Measurements from ENCODE around the gene LPGAT1.

The LPGAT1 gene

GRCh38 chr1:211808475-211808874 is 22.1 kb downstream of the LPGAT1 start:
- no peak for DNase-seq
- Mint-ChIP-seq H3K4me1 (no peaks in the 10 kb centered on the region), H3K9me3 (peaks cover 0 to 10% of the 10 kb centered on the region in 2 donors), H3K27me3 (no peaks in the 10 kb centered on the region), H3K27ac (no peak overlapping the region), H3K4me3 (no peak overlapping the region)
- no peak for ATAC-seq

- H3K27ac Mint-ChIP-seq = no peak overlapping the region
- DNase-seq = no peak
Observed at GRCh38 chr1:211804915-211805314, 25.6 kb downstream of the LPGAT1 start.

DNA sequence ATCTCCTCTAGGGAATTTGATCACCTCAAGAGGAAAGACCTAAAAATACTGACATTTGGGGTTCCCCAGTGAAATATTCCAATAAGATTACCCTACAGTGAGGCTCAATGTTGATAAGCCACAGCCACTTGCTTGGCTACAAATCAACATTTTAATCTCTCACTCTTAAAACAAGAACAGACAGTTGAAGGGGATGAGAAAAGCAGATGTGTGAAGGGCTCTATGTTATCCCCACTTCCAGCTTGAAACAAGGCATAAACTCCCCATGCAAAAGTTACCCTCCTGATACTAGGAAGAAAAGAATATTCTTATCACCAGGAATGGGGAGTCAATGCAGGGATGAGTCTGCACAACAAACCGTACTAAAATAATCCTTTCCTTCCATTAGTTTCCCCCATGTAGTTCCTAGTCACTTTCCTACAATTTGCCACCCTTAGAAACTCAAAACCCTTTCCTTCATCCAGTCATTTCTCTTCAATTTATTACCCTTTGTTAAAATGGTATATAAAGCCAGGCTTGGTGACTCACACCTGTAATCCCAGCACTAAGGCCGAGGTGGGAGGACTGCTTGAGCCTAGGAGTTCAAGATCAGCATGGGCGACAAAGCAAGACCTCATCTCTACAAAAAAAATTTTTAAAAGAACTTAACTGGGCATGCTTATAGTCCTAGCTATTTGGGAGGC is 29.5 kb downstream of the LPGAT1 start:
- no peak for DNase-seq
- Mint-ChIP-seq H3K27ac (peak overlapping the region in 1 of 2 donors; percentile 85), H3K9me3 (peaks cover 7 to 8% of the 10 kb centered on the region in 2 donors), H3K4me3 (no peak overlapping the region), H3K4me1 (no peaks in the 10 kb centered on the region), H3K27me3 (no peaks in the 10 kb centered on the region)
- ATAC-seq = no peak

More at GRCh38 chr1:211804915-211805314, 25.6 kb downstream of the LPGAT1 start:
- no peaks in the 10 kb centered on the region for H3K4me1 Mint-ChIP-seq
- ATAC-seq = no peak
- peaks cover 8 to 16% of the 10 kb centered on the region in 2 donors for H3K9me3 Mint-ChIP-seq
- H3K27me3 Mint-ChIP-seq = no peaks in the 10 kb centered on the region
- H3K4me3 Mint-ChIP-seq = no peak overlapping the region

GRCh38 chr1:211797994-211798393 is 32.6 kb downstream of the LPGAT1 start:
- no peaks in the 10 kb centered on the region for H3K27me3 Mint-ChIP-seq
- DNase-seq (no peak), ATAC-seq (no peak)
- H3K27ac Mint-ChIP-seq = peak overlapping the region in 1 of 2 donors; percentile 74
- H3K9me3 Mint-ChIP-seq = peaks cover 4 to 7% of the 10 kb centered on the region in 2 donors
- no peak overlapping the region for H3K4me3 Mint-ChIP-seq
- no peaks in the 10 kb centered on the region for H3K4me1 Mint-ChIP-seq

- H3K9me3 Mint-ChIP-seq = no peaks in the 10 kb centered on the region
- ATAC-seq (no peak), DNase-seq (no peak)
- no peak overlapping the region for H3K4me3 Mint-ChIP-seq
- peak overlapping the region in 1 of 2 donors; percentile 34 for H3K27ac Mint-ChIP-seq
- H3K27me3 Mint-ChIP-seq = no peaks in the 10 kb centered on the region
- no peaks in the 10 kb centered on the region for H3K4me1 Mint-ChIP-seq
Observed at GRCh38 chr1:211791979-211792378, 38.6 kb downstream of the LPGAT1 start.

DNA sequence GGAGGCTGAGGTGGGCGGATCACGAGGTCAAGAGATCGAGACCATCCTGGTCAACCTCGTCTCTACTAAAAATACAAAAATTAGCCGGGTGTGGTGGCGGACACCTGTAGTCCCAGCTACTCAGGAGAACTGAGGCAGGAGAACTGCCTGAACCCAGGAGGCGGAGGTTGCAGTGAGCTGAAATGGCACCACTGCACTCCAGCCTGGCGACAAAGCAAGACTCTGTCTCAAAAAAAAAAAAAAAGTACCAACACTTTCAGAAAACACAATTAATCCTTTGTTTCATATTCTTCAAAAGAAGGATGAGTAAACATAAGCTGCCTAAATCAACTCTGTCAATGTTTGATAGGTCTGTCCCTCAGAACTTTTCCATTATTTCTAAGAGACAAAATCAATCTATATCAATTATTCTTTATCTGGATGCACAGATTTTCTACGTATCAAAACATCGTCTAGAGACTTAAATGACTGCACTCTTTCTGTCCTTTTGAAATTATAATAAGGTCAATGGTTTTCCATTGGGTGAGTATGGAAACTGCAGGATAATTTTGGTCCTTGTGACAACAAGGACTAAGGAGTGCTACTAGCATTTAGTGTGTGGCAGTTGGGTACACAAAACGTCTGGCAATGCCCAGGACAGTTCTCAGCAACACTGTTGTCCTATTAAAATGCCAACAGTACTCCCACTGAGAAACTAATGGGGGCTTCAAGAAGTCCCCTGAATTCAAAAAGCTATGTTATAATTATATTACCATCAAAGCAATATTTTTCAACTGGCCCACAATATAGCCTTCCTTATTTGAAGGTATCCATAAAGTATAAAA is 40.7 kb downstream of the LPGAT1 start:
- Mint-ChIP-seq H3K27ac (no peak overlapping the region), H3K4me1 (no peaks in the 10 kb centered on the region), H3K4me3 (no peak overlapping the region), H3K27me3 (no peaks in the 10 kb centered on the region), H3K9me3 (no peaks in the 10 kb centered on the region)
- no peak for ATAC-seq
- no peak for DNase-seq

DNA sequence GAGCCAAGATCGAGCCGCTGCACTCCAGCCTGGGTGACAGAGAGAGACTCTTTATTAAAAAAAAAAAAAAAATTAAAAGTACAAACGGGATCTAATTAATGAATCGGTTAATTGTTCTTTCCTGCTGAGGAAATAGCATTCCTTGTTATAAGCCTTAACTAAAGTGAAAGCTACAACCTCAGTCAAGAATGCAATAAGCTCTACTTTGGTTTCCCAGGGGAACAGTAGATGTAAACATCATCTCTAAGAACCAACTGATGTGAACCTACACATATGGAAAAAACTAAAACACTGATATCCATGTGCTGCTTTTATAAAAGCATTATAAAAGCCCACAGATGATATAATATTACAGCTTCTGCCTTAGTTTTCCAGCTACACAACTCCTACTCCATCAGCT is 41.9 kb downstream of the LPGAT1 start:
- Mint-ChIP-seq H3K9me3 (no peaks in the 10 kb centered on the region), H3K27me3 (no peaks in the 10 kb centered on the region)
- ATAC-seq = no peak

DNA sequence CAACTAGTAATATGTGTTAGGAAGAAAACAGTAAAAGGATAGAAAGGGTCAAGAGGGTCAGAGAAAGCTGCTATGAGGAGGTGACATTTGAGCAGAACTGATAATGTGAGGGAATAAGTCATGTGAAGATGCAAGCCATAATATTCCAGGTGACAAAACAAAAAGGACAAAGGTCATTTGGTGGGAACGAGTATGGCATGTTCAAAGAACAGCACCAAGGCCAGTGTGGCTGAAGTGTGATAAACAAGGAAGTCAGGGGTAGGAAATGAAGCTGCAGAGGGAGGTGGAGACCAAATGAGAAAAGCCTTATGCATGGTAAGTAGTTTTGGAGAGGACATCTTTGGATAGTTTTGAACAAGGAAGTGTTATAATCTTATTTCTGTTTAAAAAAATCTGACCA is 46.7 kb downstream of the LPGAT1 start:
- no peaks in the 10 kb centered on the region for H3K27me3 Mint-ChIP-seq
- H3K9me3 Mint-ChIP-seq = no peaks in the 10 kb centered on the region
- peaks cover 6% of the 10 kb centered on the region for H3K4me1 Mint-ChIP-seq
- no peak for ATAC-seq
- no peak overlapping the region for H3K27ac Mint-ChIP-seq
- no peak for DNase-seq
- H3K4me3 Mint-ChIP-seq = no peak overlapping the region

More for the DNA sequence above, 41.9 kb downstream of the LPGAT1 start:
- DNase-seq = no peak
- no peak overlapping the region for H3K4me3 Mint-ChIP-seq
- no peak overlapping the region for H3K27ac Mint-ChIP-seq
- peaks cover 4% of the 10 kb centered on the region for H3K4me1 Mint-ChIP-seq

- Mint-ChIP-seq H3K4me1 (peaks cover 6% of the 10 kb centered on the region), H3K4me3 (no peak overlapping the region), H3K27ac (no peak overlapping the region), H3K9me3 (no peaks in the 10 kb centered on the region), H3K27me3 (no peaks in the 10 kb centered on the region)
- DNase-seq (no peak), ATAC-seq (no peak)
Observed at GRCh38 chr1:211783266-211783665, 47.3 kb downstream of the LPGAT1 start.

DNA sequence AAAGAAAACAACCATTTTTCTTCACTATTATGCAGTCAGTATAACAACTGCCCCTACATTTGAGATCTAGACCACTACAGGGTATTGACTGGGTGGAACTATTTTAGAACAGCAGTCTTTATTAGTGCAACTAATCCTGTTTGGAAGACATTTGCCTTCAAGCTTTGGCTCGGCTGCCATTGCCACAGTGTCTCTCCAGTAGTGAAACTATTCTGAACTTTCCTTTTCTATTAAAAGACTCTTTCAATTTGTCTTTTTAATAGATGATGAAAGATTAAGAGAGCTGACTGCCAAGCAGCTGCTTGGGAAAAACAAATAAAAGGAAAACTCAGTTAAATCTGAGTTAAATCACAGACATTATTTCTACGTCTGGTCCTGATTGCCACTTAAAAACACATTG is 49.3 kb downstream of the LPGAT1 start:
- no peaks in the 10 kb centered on the region for H3K9me3 Mint-ChIP-seq
- no peak overlapping the region for H3K4me3 Mint-ChIP-seq
- ATAC-seq (no peak), DNase-seq (no peak)
- H3K27ac Mint-ChIP-seq = no peak overlapping the region
- no peaks in the 10 kb centered on the region for H3K27me3 Mint-ChIP-seq
- peaks cover 6% of the 10 kb centered on the region for H3K4me1 Mint-ChIP-seq

- no peak for ATAC-seq
- Mint-ChIP-seq H3K9me3 (no peaks in the 10 kb centered on the region), H3K4me3 (no peak overlapping the region), H3K4me1 (no peaks in the 10 kb centered on the region), H3K27ac (no peak overlapping the region), H3K27me3 (no peaks in the 10 kb centered on the region)
- no peak for DNase-seq
Observed at GRCh38 chr1:211775170-211775569, 55.4 kb downstream of the LPGAT1 start.

DNA sequence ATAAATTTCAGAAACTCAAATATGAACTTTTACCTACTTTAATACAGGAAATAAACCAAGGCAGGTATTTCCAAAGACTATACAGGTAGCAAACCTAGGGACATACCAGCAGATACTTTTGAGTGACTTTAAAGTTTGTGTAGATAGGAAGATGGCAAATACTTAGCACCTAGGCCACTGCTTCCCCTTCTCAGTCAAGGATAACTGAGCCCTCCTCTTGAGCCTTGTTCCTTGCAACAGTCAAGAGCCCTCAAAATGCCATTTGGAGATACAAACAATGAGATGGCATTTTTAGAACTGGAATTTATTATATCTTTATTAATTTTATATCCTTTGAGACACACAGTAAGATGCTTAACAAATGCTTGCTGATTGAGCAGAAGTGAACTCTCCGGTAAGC is 65.9 kb downstream of the LPGAT1 start:
- Mint-ChIP-seq H3K27ac (no peak overlapping the region), H3K4me3 (no peak overlapping the region), H3K9me3 (no peaks in the 10 kb centered on the region), H3K4me1 (no peaks in the 10 kb centered on the region), H3K27me3 (no peaks in the 10 kb centered on the region)
- no peak for DNase-seq
- ATAC-seq = no peak

GRCh38 chr1:211762206-211762605 is 68.4 kb downstream of the LPGAT1 start:
- Mint-ChIP-seq H3K4me3 (no peak overlapping the region), H3K4me1 (no peaks in the 10 kb centered on the region), H3K9me3 (no peaks in the 10 kb centered on the region), H3K27ac (no peak overlapping the region), H3K27me3 (no peaks in the 10 kb centered on the region)
- DNase-seq (no peak), ATAC-seq (no peak)

- ATAC-seq = no peak
- H3K27ac Mint-ChIP-seq = no peak overlapping the region
- DNase-seq = no peak
- H3K4me1 Mint-ChIP-seq = no peaks in the 10 kb centered on the region
- H3K4me3 Mint-ChIP-seq = no peak overlapping the region
- H3K27me3 Mint-ChIP-seq = no peaks in the 10 kb centered on the region
- H3K9me3 Mint-ChIP-seq = no peaks in the 10 kb centered on the region
Observed at GRCh38 chr1:211761400-211761799, 69.2 kb downstream of the LPGAT1 start.

DNA sequence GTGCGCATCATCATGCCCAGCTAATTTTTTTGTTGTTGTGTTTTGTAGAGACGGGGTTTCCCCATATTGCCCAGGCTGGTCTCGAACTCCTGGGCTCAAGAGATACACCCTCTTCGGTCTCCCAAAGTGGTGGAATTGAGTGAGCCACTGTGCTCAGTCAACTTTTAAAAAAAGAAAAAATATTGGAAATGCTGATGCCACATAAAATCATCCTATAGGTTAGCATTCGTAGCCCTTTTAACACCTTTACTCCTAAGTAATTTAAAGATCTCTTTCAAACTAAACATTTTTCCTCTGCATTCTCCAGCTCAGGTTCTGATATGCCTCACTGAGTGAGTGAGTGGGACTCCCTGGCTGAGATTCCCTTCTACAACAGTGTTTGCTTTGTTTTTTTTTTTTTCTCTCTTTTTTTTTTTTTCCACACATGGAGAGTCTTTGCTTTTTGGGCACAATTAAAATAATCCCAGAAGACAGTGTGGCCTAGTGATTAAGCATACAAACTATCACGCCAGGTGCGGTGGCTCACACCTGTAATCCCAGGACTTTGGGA is 74.0 kb downstream of the LPGAT1 start:
- ATAC-seq = no peak
- Mint-ChIP-seq H3K4me3 (no peak overlapping the region), H3K27me3 (no peaks in the 10 kb centered on the region), H3K4me1 (peaks cover 10% of the 10 kb centered on the region), H3K9me3 (no peaks in the 10 kb centered on the region), H3K27ac (no peak overlapping the region)
- no peak for DNase-seq

DNA sequence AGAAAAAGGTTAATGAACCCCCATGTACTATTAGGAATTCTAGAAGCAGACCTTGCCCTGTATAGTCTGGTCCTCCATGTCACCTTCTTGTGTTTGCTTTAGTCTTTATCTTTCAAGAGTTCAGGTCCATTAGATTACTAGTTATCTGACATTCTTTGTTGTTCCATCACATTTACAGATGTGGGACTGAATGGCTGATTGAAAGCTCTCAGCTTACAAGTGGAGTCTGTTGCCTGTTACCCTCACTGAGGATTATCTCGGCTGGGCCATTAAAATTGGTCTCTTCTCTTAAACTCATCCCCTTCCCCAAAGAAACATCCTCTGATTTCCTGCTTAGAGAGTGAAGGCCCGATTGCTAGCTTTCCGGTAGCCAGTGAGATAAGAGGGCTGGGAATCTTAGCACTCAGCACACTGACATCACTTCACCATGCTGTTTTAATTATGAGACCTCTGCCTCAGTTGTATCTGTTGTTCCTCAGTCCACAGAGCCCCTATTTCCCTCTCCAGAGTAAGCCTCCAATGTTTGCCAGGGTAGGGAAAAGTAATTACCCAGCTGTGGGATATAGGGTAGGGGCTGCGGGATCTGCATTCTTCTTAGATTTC is 76.8 kb downstream of the LPGAT1 start:
- Mint-ChIP-seq H3K9me3 (no peaks in the 10 kb centered on the region), H3K4me3 (no peak overlapping the region), H3K27ac (peak overlapping the region in 1 of 2 donors; percentile 25), H3K27me3 (no peaks in the 10 kb centered on the region), H3K4me1 (peaks cover 15% of the 10 kb centered on the region)
- no peak for ATAC-seq
- DNase-seq = no peak

Data from stimulated activated naive CD8-positive, alpha-beta T cell treated with anti-CD3 and anti-CD28 coated beads, Interleukin-15, amount 100 ng/mL, for 72 hours (primary cell).